ENCODE results near the gene PLCD3. TPM values are rescaled to one million over a fixed set of nuclear protein-coding genes. Genes with fewer than 3 reads are reported as not detected.

PLCD3 gene
- total and polyA plus RNA-seq, 2 of the 13 experiments (the other 11 are each of a cell fraction or from before 2014, with no cell fraction given), result 11.3 to 39.1 TPM

DNA sequence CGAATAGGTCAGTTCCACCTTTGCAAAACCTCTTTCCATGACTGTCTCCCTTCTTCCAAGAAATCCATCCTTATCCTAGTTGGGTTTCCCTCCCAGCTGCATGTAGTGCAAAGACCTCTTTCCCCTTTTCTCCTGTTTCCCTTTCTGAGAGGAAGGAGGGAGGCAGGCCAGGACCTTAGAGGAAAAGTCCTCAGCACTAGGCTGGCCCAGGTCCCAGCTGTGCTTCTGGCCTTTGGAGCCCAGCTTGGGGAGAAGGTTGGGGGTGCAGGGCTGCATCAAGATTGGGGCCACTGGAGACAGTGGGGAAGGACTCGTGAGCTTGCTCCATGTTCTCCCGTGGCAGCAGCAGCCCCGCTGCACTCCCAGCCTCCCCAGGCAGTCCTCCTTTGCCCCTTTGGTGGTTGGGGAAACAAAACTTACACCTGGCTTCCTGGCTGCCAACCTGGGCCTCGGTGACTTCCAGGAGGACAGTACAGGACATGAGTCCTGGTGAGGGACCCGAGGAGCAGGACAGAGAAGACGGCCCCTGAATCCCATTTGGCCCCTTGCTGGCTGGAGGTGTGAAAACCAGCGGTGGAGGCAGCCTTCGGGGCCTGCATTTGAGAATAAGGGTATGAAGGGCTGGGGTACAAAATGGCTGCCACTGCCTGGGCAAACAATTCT, 29.8 kb upstream of the PLCD3 start (continued):
- TF ChIP-seq, protein P1, sequence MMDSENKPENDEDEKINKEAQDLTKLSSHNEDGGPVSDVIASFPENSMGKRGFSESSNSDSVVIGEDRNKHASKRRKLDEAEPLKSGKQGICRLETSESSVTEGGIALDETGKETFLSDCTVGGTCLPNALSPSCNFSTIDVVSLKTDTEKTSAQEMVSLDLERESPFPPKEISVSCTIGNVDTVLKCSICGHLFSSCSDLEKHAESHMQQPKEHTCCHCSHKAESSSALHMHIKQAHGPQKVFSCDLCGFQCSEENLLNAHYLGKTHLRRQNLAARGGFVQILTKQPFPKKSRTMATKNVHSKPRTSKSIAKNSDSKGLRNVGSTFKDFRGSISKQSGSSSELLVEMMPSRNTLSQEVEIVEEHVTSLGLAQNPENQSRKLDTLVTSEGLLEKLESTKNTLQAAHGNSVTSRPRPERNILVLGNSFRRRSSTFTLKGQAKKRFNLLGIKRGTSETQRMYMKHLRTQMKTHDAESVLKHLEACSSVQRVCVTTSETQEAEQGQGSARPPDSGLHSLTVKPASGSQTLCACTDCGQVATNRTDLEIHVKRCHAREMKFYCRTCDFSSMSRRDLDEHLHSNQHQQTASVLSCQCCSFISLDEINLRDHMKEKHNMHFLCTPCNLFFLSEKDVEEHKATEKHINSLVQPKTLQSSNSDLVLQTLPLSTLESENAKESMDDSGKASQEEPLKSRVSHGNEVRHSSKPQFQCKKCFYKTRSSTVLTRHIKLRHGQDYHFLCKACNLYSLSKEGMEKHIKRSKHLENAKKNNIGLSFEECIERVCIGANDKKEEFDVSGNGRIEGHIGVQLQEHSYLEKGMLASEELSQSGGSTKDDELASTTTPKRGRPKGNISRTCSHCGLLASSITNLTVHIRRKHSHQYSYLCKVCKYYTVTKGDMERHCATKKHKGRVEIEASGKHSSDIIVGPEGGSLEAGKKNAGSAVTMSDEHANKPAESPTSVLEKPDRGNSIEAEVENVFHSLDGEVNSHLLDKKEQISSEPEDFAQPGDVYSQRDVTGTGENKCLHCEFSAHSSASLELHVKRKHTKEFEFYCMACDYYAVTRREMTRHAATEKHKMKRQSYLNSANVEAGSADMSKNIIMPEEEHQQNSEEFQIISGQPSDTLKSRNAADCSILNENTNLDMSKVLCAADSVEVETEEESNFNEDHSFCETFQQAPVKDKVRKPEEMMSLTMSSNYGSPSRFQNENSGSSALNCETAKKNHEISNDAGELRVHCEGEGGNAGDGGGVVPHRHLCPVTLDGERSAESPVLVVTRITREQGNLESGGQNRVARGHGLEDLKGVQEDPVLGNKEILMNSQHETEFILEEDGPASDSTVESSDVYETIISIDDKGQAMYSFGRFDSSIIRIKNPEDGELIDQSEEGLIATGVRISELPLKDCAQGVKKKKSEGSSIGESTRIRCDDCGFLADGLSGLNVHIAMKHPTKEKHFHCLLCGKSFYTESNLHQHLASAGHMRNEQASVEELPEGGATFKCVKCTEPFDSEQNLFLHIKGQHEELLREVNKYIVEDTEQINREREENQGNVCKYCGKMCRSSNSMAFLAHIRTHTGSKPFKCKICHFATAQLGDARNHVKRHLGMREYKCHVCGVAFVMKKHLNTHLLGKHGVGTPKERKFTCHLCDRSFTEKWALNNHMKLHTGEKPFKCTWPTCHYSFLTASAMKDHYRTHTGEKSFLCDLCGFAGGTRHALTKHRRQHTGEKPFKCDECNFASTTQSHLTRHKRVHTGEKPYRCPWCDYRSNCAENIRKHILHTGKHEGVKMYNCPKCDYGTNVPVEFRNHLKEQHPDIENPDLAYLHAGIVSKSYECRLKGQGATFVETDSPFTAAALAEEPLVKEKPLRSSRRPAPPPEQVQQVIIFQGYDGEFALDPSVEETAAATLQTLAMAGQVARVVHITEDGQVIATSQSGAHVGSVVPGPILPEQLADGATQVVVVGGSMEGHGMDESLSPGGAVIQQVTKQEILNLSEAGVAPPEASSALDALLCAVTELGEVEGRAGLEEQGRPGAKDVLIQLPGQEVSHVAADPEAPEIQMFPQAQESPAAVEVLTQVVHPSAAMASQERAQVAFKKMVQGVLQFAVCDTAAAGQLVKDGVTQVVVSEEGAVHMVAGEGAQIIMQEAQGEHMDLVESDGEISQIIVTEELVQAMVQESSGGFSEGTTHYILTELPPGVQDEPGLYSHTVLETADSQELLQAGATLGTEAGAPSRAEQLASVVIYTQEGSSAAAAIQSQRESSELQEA (CRISPR knock-in tag; IDR thresholded peaks at IDR 0.05; ENCODE audit: not compliant biosample characterization), result no peak
- TF ChIP-seq, protein P2, sequence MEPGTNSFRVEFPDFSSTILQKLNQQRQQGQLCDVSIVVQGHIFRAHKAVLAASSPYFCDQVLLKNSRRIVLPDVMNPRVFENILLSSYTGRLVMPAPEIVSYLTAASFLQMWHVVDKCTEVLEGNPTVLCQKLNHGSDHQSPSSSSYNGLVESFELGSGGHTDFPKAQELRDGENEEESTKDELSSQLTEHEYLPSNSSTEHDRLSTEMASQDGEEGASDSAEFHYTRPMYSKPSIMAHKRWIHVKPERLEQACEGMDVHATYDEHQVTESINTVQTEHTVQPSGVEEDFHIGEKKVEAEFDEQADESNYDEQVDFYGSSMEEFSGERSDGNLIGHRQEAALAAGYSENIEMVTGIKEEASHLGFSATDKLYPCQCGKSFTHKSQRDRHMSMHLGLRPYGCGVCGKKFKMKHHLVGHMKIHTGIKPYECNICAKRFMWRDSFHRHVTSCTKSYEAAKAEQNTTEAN (CRISPR knock-in tag; conservative IDR thresholded peaks at IDR 0.05), result no peak; the same call in 1 of the 2 replicates
- no peak; the same call in 1 of the 2 replicates for TF ChIP-seq PAF1 (CRISPR knock-in tag; IDR thresholded peaks at IDR 0.05)
- no peak for TF ChIP-seq ZNF225 (CRISPR knock-in tag; IDR thresholded peaks at IDR 0.05)
- no peak for TF ChIP-seq ZNF530 (CRISPR knock-in tag; IDR thresholded peaks at IDR 0.05; ENCODE audit: low read depth)
- no peak for TF ChIP-seq ZNF614 (CRISPR knock-in tag; IDR thresholded peaks at IDR 0.05; ENCODE audit: borderline replicate concordance)
- TF ChIP-seq PHF8 (CRISPR knock-in tag; IDR thresholded peaks at IDR 0.05), result 0 out of 2 replicates have a peak, but pooled peaks have one; percentile 1
- TF ChIP-seq, protein P3, sequence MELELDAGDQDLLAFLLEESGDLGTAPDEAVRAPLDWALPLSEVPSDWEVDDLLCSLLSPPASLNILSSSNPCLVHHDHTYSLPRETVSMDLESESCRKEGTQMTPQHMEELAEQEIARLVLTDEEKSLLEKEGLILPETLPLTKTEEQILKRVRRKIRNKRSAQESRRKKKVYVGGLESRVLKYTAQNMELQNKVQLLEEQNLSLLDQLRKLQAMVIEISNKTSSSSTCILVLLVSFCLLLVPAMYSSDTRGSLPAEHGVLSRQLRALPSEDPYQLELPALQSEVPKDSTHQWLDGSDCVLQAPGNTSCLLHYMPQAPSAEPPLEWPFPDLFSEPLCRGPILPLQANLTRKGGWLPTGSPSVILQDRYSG (CRISPR knock-in tag; IDR thresholded peaks at IDR 0.05), result no peak
- TF ChIP-seq, protein P4, sequence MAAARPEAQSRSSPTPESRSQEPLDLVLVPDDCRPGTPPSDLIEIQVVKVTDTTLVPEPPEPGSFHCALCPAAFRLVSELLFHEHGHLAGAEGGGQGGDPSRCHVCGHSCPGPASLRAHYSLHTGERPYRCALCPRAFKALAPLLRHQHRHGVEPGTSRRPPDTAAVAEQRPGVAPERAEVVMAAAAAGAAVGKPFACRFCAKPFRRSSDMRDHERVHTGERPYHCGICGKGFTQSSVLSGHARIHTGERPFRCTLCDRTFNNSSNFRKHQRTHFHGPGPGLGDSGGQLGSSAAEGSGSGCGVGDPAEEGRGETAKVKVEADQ (CRISPR knock-in tag; IDR thresholded peaks at IDR 0.05; ENCODE audit: borderline replicate concordance), result no peak
- TF ChIP-seq SRSF4 (IDR thresholded peaks at IDR 0.05; ENCODE audit: low read depth, low read length, poor library complexity, severe bottlenecking), result no peak
- no peak for TF ChIP-seq TBX3 (IDR thresholded peaks at IDR 0.05; ENCODE audit: borderline replicate concordance)
- TF ChIP-seq ZNF660 (CRISPR knock-in tag; IDR thresholded peaks at IDR 0.05; ENCODE audit: borderline replicate concordance, low read depth), result no peak; the same call in 1 of the 2 replicates
- TF ChIP-seq MED13 (CRISPR knock-in tag; IDR thresholded peaks at IDR 0.05), result no peak
- no peak for TF ChIP-seq PCBP1 (IDR thresholded peaks at IDR 0.05; ENCODE audit: borderline replicate concordance, low read depth, low read length)
- TF ChIP-seq PRPF4 (IDR thresholded peaks at IDR 0.05; ENCODE audit: low read depth, low read length, poor library complexity, severe bottlenecking), result no peak
- TF ChIP-seq ATF7-NPFF (CRISPR knock-in tag; IDR thresholded peaks at IDR 0.05; ENCODE audit: low read depth), result peak; percentile 66; the same call in 1 of the 2 replicates
- TF ChIP-seq NR1H2 (CRISPR knock-in tag; IDR thresholded peaks at IDR 0.05; ENCODE audit: borderline replicate concordance, low read depth), result no peak
- TF ChIP-seq CBX5 (CRISPR knock-in tag; IDR thresholded peaks at IDR 0.05; ENCODE audit: borderline replicate concordance), result no peak; the same call in 1 of the 2 replicates
